Activated T-helper 1 cell treated with anti-CD3 and anti-CD28 coated beads, Interleukin-12 subunit alpha, Interleukin-12 subunit beta, Interleukin-2, Interleukin-4 antibody, amounts not matched to agents 30 ng/mL and 10 ng/mL and 1 ng/mL, durations not matched to agents 14 hours and 24 hours and 36 hours (primary cell): Measurements from ENCODE around the gene RAB5B. TPM values are rescaled to one million over a fixed set of nuclear protein-coding genes. Genes with fewer than 3 reads are reported as not detected.

Source experiments
- DNase-seq: peaks from one replicate; pipeline ENCODE4 v3.0.0; 2021; ENCODE audit warnings: low spot score
- H3K27ac Mint-ChIP-seq: one replicate; pipeline ENCODE4 v1.8.0; 2021; ENCODE audit warnings: mild to moderate bottlenecking, mixed read lengths
- H3K27me3 Mint-ChIP-seq: one replicate; pipeline ENCODE4 v1.8.0; 2022; ENCODE audit warnings: mild to moderate bottlenecking, moderate library complexity, mixed read lengths; ENCODE audit not compliant: insufficient read depth
- H3K36me3 Mint-ChIP-seq: one replicate; pipeline ENCODE4 v1.8.0; 2021; ENCODE audit warnings: low read depth, mixed read lengths
- H3K4me1 Mint-ChIP-seq: one replicate; pipeline ENCODE4 v1.8.0; 2021; ENCODE audit warnings: low read depth, mixed read lengths
- H3K4me3 Mint-ChIP-seq: one replicate; pipeline ENCODE4 v1.8.0; 2021; ENCODE audit warnings: mild to moderate bottlenecking, moderate library complexity, mixed read lengths
- H3K9me3 Mint-ChIP-seq: one replicate; pipeline ENCODE4 v1.8.0; 2021; ENCODE audit warnings: mixed read lengths
- intact Hi-C: fragments of 100-400 bp; cut with micrococcal nuclease; formaldehyde crosslinking; loops from one replicate; pipeline ENCODE4 v1.15.1; 2024
- total RNA-seq: library from RNA; stranded (reverse); gene quantifications from 2 replicates; pipeline ENCODE4 v1.2.3, GENCODE V29; 2022

Gene RAB5B, protein sequence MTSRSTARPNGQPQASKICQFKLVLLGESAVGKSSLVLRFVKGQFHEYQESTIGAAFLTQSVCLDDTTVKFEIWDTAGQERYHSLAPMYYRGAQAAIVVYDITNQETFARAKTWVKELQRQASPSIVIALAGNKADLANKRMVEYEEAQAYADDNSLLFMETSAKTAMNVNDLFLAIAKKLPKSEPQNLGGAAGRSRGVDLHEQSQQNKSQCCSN
- 42.6 and 47.0 TPM in 2 replicates for total RNA-seq

DNA sequence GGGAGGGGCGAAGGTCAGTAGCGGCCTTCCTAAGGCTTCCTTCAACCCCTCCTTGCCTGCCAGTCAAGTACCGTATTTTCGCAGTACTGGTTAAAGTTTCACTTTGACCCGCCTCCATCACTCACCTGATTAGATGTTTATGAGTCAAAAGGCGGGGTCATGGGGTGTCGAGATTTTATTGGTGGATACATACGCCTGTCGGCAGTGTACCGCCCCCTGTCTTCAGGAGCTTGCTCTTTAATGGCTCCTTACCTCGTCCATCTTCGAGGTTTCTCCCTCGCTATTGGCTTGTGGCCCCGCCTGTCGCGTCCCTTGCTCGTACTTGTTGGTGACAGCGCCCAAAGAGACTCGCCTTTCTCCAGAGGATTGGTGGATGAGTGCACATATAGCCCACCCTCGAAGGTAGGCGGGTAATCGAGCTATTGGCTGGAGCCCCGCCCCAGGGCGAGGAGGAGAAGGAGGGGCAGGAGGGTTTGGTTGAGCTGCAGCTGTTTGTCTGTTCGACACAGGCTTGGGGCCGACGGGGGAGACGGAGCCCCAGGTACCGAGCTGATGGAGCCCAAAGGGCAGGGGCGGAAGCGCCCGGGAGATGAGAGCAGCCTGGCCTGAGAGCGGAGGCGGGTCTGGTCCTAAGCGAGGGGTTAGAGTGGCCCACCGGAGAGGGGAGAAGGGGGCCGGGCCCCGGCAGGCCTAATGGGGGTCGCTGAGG, at the start of gene RAB5B:
RAB5B (plus strand) TSS at position 480 of the 709 bp plus-strand sequence. CDS start 12,883 bp downstream, outside the sequence.
- Mint-ChIP-seq H3K9me3 (no peaks in the 10 kb centered on the region), H3K4me1 (peaks cover 20% of the 10 kb centered on the region), H3K36me3 (peaks cover 19% of the 10 kb centered on the region), H3K27ac (no peak within 1 kb of the TSS), H3K27me3 (no peaks in the 10 kb centered on the region), H3K4me3 (no peak within 1 kb of the TSS)
- intact Hi-C loops = loop anchor here (1.0 to 5.0 kb wide), 15 partner anchors 7 to 1024 kb away; partner anchors contain the start of genes BLOC1S1, CDK2, DNAJC14 and ESYT1
- peak; percentile 98 for DNase-seq

DNA sequence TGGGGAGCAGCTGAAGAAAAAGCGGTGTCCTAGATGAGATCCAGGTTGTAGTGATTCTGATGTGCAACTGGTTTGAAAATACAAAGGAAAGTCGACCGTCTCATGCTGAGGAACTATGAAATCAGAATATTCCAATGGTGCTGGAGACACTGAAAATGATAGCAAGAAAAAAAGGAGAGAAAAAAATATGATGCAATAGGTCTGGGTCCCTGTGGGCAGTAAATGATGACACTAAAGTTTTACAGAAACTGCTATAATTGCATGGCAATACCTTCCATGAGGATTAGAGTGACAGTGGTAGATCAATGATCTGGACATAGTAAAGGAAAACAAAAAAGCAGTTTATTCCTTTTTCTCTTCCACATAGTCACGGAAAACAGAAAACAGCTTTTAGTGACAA, 48.5 kb upstream of the RAB5B start:
- Mint-ChIP-seq H3K9me3 (no peaks in the 10 kb centered on the region), H3K36me3 (peaks cover 23% of the 10 kb centered on the region)
- intact Hi-C loops = loop anchor here (5.0 kb wide), 3 partner anchors 762 to 1827 kb away; partner anchors contain the start of genes CDK4, DDIT3, MBD6 and PTGES3

DNA sequence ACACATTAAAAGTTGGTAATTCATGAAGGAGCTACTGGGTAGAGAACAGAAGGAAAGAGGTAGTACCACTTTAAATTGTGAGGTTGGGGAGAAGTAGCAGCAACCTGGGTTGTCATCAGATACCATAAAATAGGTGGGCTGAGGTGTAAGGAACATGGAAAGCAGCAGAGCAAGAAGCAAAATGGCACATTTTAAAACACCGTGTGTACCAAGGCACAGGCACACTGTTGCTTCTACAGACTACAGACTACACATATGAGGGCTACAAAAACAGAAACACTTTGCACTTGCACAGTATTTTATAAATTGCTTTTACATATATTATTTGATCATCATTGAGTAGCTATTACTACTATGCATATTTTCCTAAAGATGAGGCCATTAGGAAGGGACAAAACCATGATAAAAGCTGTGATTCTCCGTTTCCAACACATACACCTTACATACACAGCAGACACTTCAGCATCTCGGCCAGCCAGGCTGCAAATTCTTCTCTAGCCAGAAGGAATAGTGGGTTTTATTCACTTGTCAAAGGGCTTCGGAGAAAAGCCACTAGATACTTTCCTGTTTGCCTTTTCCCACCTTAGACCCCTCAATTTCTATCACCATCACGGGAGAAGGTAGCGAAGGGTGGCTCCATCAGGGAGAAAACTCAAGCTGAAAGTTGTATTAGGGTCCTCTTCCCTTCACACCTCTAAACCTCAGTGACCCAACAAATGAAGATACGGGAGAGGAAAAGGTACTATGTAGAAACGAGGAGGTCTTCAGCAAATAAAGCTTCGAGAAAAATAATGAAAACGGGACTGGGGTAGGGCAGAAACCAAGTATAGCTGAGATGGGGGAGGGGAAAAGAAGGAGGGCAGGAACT, 47.8 kb upstream of the RAB5B start:
- peak overlapping the region; percentile 90 for H3K4me3 Mint-ChIP-seq
- H3K27ac Mint-ChIP-seq = peak overlapping the region; percentile 96
- intact Hi-C loops = loop anchor here (1.0 to 5.0 kb wide), 7 partner anchors 27 to 1826 kb away; partner anchors contain the start of genes CDK4, DDIT3, DNAJC14 and MBD6
- DNase-seq = no peak
- no peaks in the 10 kb centered on the region for H3K9me3 Mint-ChIP-seq
- peaks cover 59% of the 10 kb centered on the region for H3K4me1 Mint-ChIP-seq
- peaks cover 24% of the 10 kb centered on the region for H3K36me3 Mint-ChIP-seq
- no peaks in the 10 kb centered on the region for H3K27me3 Mint-ChIP-seq

More for the DNA sequence above, 48.5 kb upstream of the RAB5B start:
- Mint-ChIP-seq H3K27me3 (no peaks in the 10 kb centered on the region), H3K4me3 (peak overlapping the region; percentile 90), H3K27ac (peak overlapping the region; percentile 96), H3K4me1 (peaks cover 61% of the 10 kb centered on the region)
- DNase-seq = no peak

DNA sequence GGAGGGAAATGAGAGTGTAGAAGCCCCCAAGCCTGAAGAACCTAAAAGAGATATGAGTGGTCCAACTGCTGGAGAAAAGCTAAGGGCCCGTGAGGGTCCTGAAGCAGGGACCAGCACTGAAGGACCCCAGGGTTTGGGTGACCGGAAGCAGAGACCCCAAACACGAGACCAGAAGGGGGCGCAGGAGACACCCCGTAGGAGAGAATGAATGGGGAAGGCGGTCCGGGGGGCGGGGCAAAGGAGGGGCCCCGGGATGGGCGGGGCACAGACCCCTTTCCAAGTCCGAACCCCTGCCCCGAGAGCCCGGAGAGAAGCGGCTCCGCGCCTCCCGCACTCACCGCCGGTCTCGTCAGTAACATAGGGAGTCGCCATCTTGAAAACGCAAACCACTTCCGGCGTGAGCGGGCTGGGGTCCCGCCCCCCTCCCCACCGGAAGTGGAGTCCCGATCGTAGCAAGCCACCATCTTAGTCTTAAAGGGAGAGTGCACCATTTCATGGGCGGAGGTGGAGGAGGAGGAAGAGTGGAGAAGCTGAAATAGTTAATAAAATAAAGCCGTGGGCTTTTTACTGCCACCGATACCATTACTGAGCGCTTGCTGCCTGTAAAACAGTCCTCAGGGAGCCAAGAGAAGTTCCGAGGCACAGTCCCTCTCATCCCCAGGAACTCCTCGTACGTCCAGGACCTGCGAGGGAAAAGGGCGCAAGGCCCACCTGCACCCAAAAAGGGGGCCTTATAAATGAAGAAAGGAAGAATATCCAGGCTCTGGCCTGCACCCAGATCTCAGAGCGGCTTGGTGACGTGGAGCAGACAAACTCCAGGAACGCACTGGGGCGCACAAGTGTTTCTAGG, 46.9 kb upstream of the RAB5B start:
- H3K4me1 Mint-ChIP-seq = peaks cover 52% of the 10 kb centered on the region

DNA sequence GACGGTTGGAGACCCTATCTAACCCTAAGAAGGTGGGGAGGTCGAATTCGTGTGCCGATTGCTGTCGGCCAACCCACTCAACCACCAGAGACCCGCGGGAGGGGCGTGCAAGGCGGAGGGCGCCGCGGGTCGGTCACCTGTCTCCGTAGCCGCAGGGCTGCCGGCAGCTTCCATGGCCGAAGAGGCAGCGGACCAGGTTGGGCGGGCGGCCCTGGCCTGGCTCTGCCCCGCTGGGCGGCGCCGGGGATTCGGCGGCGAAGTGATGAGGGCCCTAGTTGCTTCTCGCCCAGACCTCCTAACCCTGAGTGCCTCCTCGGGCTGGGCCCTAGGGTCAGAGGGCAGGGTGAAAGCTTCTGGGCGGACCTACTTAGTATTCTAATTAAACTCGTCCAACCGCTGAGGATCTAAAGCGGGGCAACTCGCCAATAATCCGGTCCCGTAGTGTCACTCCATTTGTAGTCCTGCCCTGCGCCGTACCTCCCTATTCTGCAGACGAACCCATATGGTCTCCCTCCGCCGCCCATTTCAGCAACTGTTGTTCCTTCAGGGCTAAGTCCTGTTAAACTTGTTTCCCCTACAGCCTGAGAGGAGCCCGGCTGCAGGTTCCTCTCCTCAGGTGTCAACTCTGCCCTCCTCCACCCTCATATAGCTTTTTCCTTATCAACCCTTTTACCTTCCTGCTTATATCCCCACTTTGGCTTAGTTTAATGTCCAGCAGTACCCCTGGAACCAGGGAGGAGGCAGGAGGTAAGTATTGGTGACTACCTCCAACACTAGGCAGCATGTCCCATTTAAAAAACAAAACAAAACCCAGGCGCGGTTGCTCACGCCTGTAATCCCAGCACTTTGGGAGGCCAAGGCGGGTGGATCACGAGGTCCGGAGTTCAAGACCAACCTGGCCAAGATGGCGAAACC, 46.0 kb upstream of the RAB5B start, which contains the start of gene PYM1:
PYM1 (minus strand) TSS at position 307 of the 915 bp plus-strand sequence; CDS start at position 174, 133 bp downstream.
- peaks cover 26% of the 10 kb centered on the region for H3K36me3 Mint-ChIP-seq
- no peaks in the 10 kb centered on the region for H3K9me3 Mint-ChIP-seq

More for the DNA sequence above, 46.9 kb upstream of the RAB5B start:
- Mint-ChIP-seq H3K27me3 (no peaks in the 10 kb centered on the region), H3K27ac (peak overlapping the region; percentile 96), H3K36me3 (peaks cover 27% of the 10 kb centered on the region), H3K9me3 (no peaks in the 10 kb centered on the region), H3K4me3 (peak overlapping the region; percentile 90)
- peak; percentile 85 for DNase-seq
- intact Hi-C loops = loop anchor here (1.0 to 5.0 kb wide), 9 partner anchors 13 to 1825 kb away; partner anchors contain the start of genes CDK4, DDIT3, DNAJC14 and MBD6

DNA sequence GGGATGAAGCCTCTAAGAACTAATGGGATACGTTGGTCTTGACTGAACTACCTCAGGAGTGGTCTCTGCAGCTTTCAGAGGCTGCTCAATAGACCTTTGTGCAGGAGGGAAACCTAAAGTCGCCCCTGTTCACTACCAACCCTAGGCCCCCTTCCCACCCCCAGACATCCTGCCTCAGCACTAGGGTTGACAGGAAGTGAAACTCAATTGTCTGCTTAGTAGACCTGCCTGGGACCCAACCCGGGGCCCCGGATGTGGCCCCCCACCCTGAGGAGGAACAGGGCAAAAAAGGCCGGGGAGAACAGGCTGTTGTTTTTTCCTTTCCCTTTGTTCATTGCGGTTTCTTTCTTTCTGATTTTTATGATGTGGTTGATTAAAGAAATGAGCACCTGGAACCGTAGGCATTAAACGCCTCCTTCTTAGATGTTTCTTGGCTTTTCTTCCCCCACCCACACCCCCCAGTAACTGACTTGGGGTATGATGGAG, 44.5 kb upstream of the RAB5B start:
- peak; percentile 83 for DNase-seq
- peaks cover 31% of the 10 kb centered on the region for H3K36me3 Mint-ChIP-seq

More for the DNA sequence above, 46.0 kb upstream of the RAB5B start, which contains the start of gene PYM1:
- Mint-ChIP-seq H3K4me1 (peaks cover 48% of the 10 kb centered on the region), H3K27ac (peak within 1 kb of the TSS; percentile 98), H3K27me3 (no peaks in the 10 kb centered on the region), H3K4me3 (peak within 1 kb of the TSS; percentile 99)
- peak; percentile 66 for DNase-seq
- intact Hi-C loops = loop anchor here (1.0 to 5.0 kb wide), 9 partner anchors 12 to 1824 kb away; partner anchors contain the start of genes CDK4, DDIT3, DNAJC14 and MBD6

DNA sequence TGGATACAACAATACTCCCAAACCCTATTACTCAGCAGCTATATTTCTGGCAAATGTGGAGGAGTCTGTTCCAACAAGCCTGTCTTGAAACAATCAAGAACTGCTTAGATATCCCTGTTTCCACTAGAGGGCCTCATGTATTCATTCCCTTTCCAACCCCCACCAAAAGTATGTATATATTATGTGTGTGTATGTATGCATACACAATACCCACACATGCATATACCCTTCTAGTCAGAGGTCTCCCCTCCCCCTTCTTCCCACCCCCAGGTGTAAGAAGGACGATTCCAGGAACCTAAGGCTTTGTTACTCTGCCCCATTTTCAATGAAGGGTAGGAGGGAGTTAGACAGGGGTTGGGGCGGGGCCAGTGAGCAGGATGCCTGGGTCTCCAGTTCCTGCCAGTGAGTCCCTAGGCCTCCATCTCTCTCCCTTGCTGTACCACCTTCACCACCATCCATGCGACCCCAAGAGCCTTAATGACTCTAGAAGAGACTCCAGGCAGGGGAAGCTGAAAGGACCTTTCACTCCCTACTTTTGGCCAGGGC, 43.0 kb upstream of the RAB5B start, which contains the start of gene DGKA:
DGKA (plus strand) TSS at position 392 of the 546 bp plus-strand sequence. CDS start 5,342 bp downstream, outside the sequence.
- H3K27ac Mint-ChIP-seq = peak within 1 kb of the TSS; percentile 98
- H3K4me1 Mint-ChIP-seq = peaks cover 59% of the 10 kb centered on the region
- intact Hi-C loops = loop anchor here (1.0 to 10.0 kb wide), 10 partner anchors 9 to 1646 kb away; partner anchors contain the start of genes CBX5, CDK2, DNAJC14 and HNRNPA1
- peaks cover 36% of the 10 kb centered on the region for H3K36me3 Mint-ChIP-seq
- no peaks in the 10 kb centered on the region for H3K9me3 Mint-ChIP-seq
- H3K4me3 Mint-ChIP-seq = peak within 1 kb of the TSS; percentile 99
- DNase-seq = peak; percentile 72
- H3K27me3 Mint-ChIP-seq = no peaks in the 10 kb centered on the region

More for the DNA sequence above, 44.5 kb upstream of the RAB5B start:
- Mint-ChIP-seq H3K9me3 (no peaks in the 10 kb centered on the region), H3K4me3 (peak overlapping the region; percentile 99), H3K27ac (peak overlapping the region; percentile 98), H3K4me1 (peaks cover 57% of the 10 kb centered on the region), H3K27me3 (no peaks in the 10 kb centered on the region)
- intact Hi-C loops = loop anchor here (1.0 to 5.0 kb wide), 6 partner anchors 44 to 1823 kb away; partner anchors contain the start of genes CD63, CDK4, DDIT3 and MBD6

DNA sequence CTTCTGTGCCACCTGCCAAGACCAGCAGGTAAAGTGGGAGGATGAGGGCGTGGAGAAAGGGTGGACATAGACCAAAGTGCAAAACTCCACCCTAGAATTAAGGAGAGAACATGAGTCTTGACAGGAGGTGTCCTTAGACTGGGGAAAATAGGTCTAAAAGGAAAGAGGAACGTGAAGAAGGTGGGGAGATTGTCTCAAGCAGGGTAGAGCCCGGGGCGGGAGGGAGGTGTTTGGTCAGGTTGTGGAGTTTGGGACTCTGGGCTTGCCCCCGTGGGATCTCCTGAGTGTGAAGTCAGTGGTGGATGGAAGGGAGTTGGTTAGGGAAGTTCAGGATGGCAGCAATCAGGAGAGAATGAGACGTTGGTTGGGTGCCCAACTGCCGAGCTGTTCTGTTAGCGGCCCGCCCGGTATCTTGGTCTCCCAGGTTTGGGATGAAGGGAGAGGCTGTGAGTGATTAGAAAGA, 42.5 kb upstream of the RAB5B start:
- intact Hi-C loops = loop anchor here (1.0 to 10.0 kb wide), 4 partner anchors 9 to 1647 kb away; partner anchors contain the start of genes CBX5, HNRNPA1, NABP2 and NEMP1
- H3K9me3 Mint-ChIP-seq = no peaks in the 10 kb centered on the region

DNA sequence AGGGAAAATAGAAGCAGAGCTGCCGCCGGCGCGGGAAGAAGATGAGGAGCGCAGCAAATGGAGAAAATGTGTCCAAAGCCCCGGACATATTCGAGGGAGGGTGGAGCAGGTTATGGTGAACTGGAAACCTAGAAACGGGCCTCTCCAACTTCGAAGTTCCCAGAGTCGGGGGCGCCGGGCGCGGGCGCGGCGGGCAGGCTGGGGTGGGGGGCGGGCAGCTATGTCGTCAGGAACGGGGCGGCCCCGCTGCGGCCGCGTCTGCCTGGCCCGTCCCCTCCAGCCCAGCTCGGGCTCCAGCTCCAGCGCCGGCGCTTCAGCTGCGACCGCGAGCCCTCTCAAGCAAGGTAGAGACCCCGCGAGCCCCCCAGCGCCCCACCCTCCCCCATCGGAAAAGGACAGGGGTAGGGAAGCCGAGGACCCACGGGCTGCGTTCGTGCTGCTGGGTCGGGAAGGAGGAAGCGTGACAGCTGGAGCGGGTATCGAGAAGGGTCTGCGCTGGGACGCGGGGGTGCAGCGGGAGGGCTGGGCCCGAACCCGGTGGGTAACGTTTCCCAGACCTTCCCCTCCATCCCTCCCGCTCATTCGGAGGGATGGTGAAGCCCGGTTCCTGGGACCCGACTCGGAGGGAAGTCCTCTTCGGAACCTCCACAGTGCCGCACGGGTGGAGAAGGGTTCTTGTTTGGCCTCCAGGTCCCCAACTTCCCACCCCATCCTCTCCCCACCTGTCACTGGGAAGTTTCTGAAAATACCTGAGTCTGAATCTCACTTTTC, 41.9 kb upstream of the RAB5B start:
- H3K27ac Mint-ChIP-seq = peak overlapping the region; percentile 98
- intact Hi-C loops = loop anchor here (1.0 to 10.0 kb wide), 4 partner anchors 8 to 1647 kb away; partner anchors contain the start of genes CBX5, HNRNPA1, NABP2 and NEMP1
- no peak for DNase-seq
- peak overlapping the region; percentile 99 for H3K4me3 Mint-ChIP-seq
- H3K9me3 Mint-ChIP-seq = no peaks in the 10 kb centered on the region
- H3K27me3 Mint-ChIP-seq = no peaks in the 10 kb centered on the region
- H3K36me3 Mint-ChIP-seq = peaks cover 45% of the 10 kb centered on the region
- H3K4me1 Mint-ChIP-seq = peaks cover 65% of the 10 kb centered on the region

More for the DNA sequence above, 42.5 kb upstream of the RAB5B start:
- H3K4me3 Mint-ChIP-seq = peak overlapping the region; percentile 99
- H3K27ac Mint-ChIP-seq = peak overlapping the region; percentile 98
- H3K4me1 Mint-ChIP-seq = peaks cover 59% of the 10 kb centered on the region
- H3K27me3 Mint-ChIP-seq = no peaks in the 10 kb centered on the region
- no peak for DNase-seq
- H3K36me3 Mint-ChIP-seq = peaks cover 41% of the 10 kb centered on the region
